Activated CD4-positive, alpha-beta memory T cell treated with anti-CD3 and anti-CD28 coated beads, Interleukin-2, amount 10 ng/mL, durations not matched to agents 7 days and 5 days (primary cell): ENCODE results near the gene NAT14. TPM values are rescaled to one million over a fixed set of nuclear protein-coding genes. Genes with fewer than 3 reads are reported as not detected.

Experiments used
- CTCF ChIA-PET: fragments of 350-600 bp; sonication (Branson Sonifier 250); formaldehyde crosslinking; loops from one replicate; lab custom pipeline; 2021; ENCODE audit warnings: antibody characterized with exemption, inconsistent platforms; lab: Charles Lee
- POLR2A ChIA-PET: fragments of 350-600 bp; sonication (Branson Sonifier 250); formaldehyde crosslinking; loops from one replicate; lab custom pipeline; 2021; ENCODE audit warnings: antibody characterized with exemption; lab: Charles Lee
- DNase-seq: peaks from one replicate; pipeline ENCODE4 v3.0.0-alpha.2; 2020
- H3K27ac Mint-ChIP-seq: one replicate; pipeline ENCODE4 v1.8.0; 2021; ENCODE audit warnings: mild to moderate bottlenecking, mixed read lengths
- H3K27me3 Mint-ChIP-seq: one replicate; pipeline ENCODE4 v1.8.0; 2021; ENCODE audit warnings: mixed read lengths
- H3K36me3 Mint-ChIP-seq: one replicate; pipeline ENCODE4 v1.8.0; 2021; ENCODE audit warnings: low read depth, mixed read lengths
- H3K4me1 Mint-ChIP-seq: one replicate; pipeline ENCODE4 v1.8.0; 2021; ENCODE audit warnings: mixed read lengths
- H3K4me3 Mint-ChIP-seq: one replicate; pipeline ENCODE4 v1.8.0; 2021; ENCODE audit warnings: mild to moderate bottlenecking, mixed read lengths
- H3K9me3 Mint-ChIP-seq: one replicate; pipeline ENCODE4 v1.8.0; 2021; ENCODE audit warnings: mixed read lengths
- total RNA-seq, 2 experiments: library from RNA; stranded (reverse); gene quantifications; one replicate each; pipeline ENCODE4 v1.2.3, GENCODE V29; 2021

NAT14 gene
- total RNA-seq, 2 experiments from 2014 or later: 11.9 to 12.0 TPM

- no peak for DNase-seq
- H3K9me3 Mint-ChIP-seq: no peaks in the 10 kb centered on the region
- peaks cover 21% of the 10 kb centered on the region for H3K4me1 Mint-ChIP-seq
- H3K4me3 Mint-ChIP-seq: no peak overlapping the region
- CTCF ChIA-PET: interaction anchor here (2.7 to 3.8 kb wide), 2 partner anchors 11 to 167 kb away, joined by 10 to 40 read pairs; partner anchors contain the start of gene ZNF628
- H3K36me3 Mint-ChIP-seq: no peaks in the 10 kb centered on the region
- peaks cover 2% of the 10 kb centered on the region for H3K27me3 Mint-ChIP-seq
- POLR2A ChIA-PET: interaction anchor here (1.9 kb wide), 1 partner anchor 11 kb away, joined by 6 read pairs; the partner anchor contains the start of gene ZNF628
- no peak overlapping the region for H3K27ac Mint-ChIP-seq
Measured at GRCh38 chr19:55465460-55466240, 19.3 kb upstream of the NAT14 start.

- H3K27ac Mint-ChIP-seq: no peak overlapping the region
- H3K9me3 Mint-ChIP-seq: no peaks in the 10 kb centered on the region
- DNase-seq: no peak
- H3K4me1 Mint-ChIP-seq: peaks cover 15% of the 10 kb centered on the region
- peaks cover 2% of the 10 kb centered on the region for H3K27me3 Mint-ChIP-seq
- H3K4me3 Mint-ChIP-seq: no peak overlapping the region
- H3K36me3 Mint-ChIP-seq: no peaks in the 10 kb centered on the region
- POLR2A ChIA-PET: interaction anchor here (1.0 to 1.9 kb wide), 2 partner anchors 10 to 38 kb away, joined by 4 to 6 read pairs; partner anchors contain the start of gene ZNF628
- CTCF ChIA-PET: interaction anchor here (0.8 to 4.0 kb wide), 10 partner anchors 11 to 325 kb away, joined by 3 to 63 read pairs (median 6); partner anchors contain the start of genes ZNF628 and ZNF865
Measured at GRCh38 chr19:55466241-55466614, 18.8 kb upstream of the NAT14 start.

- POLR2A ChIA-PET: interaction anchor here (0.9 to 1.9 kb wide), 3 partner anchors 9 to 37 kb away, joined by 3 to 6 read pairs (median 4); partner anchors contain the start of gene ZNF628
- Mint-ChIP-seq H3K36me3 (no peaks in the 10 kb centered on the region), H3K4me3 (no peak overlapping the region), H3K27ac (no peak overlapping the region), H3K4me1 (peaks cover 6% of the 10 kb centered on the region), H3K27me3 (peaks cover 2% of the 10 kb centered on the region), H3K9me3 (no peaks in the 10 kb centered on the region)
- CTCF ChIA-PET: interaction anchor here (0.6 to 4.0 kb wide), 24 partner anchors 8 to 350 kb away, joined by 3 to 63 read pairs (median 4); partner anchors contain the start of genes NAT14, PPP1R12C, TMEM238 and ZNF628
- peak; percentile 73 for DNase-seq
Measured at GRCh38 chr19:55467236-55468053, 17.5 kb upstream of the NAT14 start.

- no peak overlapping the region for H3K27ac Mint-ChIP-seq
- POLR2A ChIA-PET: interaction anchor here (0.9 kb wide), 1 partner anchor 36 kb away, joined by 3 read pairs; no protein-coding TSS in a partner anchor
- no peaks in the 10 kb centered on the region for H3K9me3 Mint-ChIP-seq
Measured at GRCh38 chr19:55468054-55468393, 17.0 kb upstream of the NAT14 start.

GRCh38 chr19:55471266-55471665 lies 13.7 kb upstream of the NAT14 start:
- CTCF ChIA-PET: interaction anchor here (0.8 kb wide), 1 partner anchor 10 kb away, joined by 3 read pairs; the partner anchor contains the start of gene ISOC2
- Mint-ChIP-seq H3K27me3 (no peaks in the 10 kb centered on the region), H3K27ac (no peak overlapping the region), H3K9me3 (no peaks in the 10 kb centered on the region), H3K4me1 (peaks cover 14% of the 10 kb centered on the region), H3K36me3 (no peaks in the 10 kb centered on the region), H3K4me3 (no peak overlapping the region)
- DNase-seq: no peak
- POLR2A ChIA-PET: no interaction called here

More at GRCh38 chr19:55468054-55468393, 17.0 kb upstream of the NAT14 start:
- Mint-ChIP-seq H3K4me3 (no peak overlapping the region), H3K4me1 (peaks cover 6% of the 10 kb centered on the region), H3K27me3 (peaks cover 2% of the 10 kb centered on the region), H3K36me3 (no peaks in the 10 kb centered on the region)
- no peak for DNase-seq
- CTCF ChIA-PET: interaction anchor here (0.6 to 4.0 kb wide), 14 partner anchors 9 to 327 kb away, joined by 3 to 63 read pairs (median 6); partner anchors contain the start of genes NAT14 and ZNF628

GRCh38 chr19:55472463-55472862 lies 12.5 kb upstream of the NAT14 start:
- Mint-ChIP-seq H3K9me3 (no peaks in the 10 kb centered on the region), H3K27ac (no peak overlapping the region), H3K4me3 (no peak overlapping the region), H3K4me1 (peaks cover 16% of the 10 kb centered on the region), H3K36me3 (no peaks in the 10 kb centered on the region), H3K27me3 (no peaks in the 10 kb centered on the region)
- ChIA-PET POLR2A (no interaction called here), CTCF (interaction anchor here (2.7 kb wide), 1 partner anchor 32 kb away, joined by 14 read pairs; no protein-coding TSS in a partner anchor)
- DNase-seq: no peak

GRCh38 chr19:55473225-55474012 lies 11.6 kb upstream of the NAT14 start:
- H3K9me3 Mint-ChIP-seq: no peaks in the 10 kb centered on the region
- no peak overlapping the region for H3K27ac Mint-ChIP-seq
- no peak for DNase-seq
- no peak overlapping the region for H3K4me3 Mint-ChIP-seq
- H3K27me3 Mint-ChIP-seq: no peaks in the 10 kb centered on the region
- ChIA-PET CTCF (interaction anchor here (0.6 to 2.7 kb wide), 3 partner anchors 11 to 170 kb away, joined by 3 to 14 read pairs (median 3); partner anchors contain the start of gene NAT14), POLR2A (interaction anchor here (1.3 to 1.7 kb wide), 2 partner anchors 30 to 66 kb away, joined by 3 to 4 read pairs; partner anchors contain the start of gene UBE2S)
- H3K36me3 Mint-ChIP-seq: no peaks in the 10 kb centered on the region
- H3K4me1 Mint-ChIP-seq: peaks cover 20% of the 10 kb centered on the region

- Mint-ChIP-seq H3K27ac (no peak overlapping the region), H3K9me3 (no peaks in the 10 kb centered on the region), H3K4me1 (peaks cover 31% of the 10 kb centered on the region), H3K4me3 (no peak overlapping the region), H3K27me3 (no peaks in the 10 kb centered on the region), H3K36me3 (no peaks in the 10 kb centered on the region)
- ChIA-PET POLR2A (interaction anchor here (1.3 to 1.7 kb wide), 2 partner anchors 29 to 67 kb away, joined by 3 to 4 read pairs; partner anchors contain the start of gene UBE2S), CTCF (interaction anchor here (0.7 to 2.7 kb wide), 2 partner anchors 10 to 29 kb away, joined by 3 to 14 read pairs; partner anchors contain the start of gene NAT14)
- no peak for DNase-seq
Measured at GRCh38 chr19:55474269-55475265, 10.4 kb upstream of the NAT14 start.

- Mint-ChIP-seq H3K36me3 (peaks cover 3% of the 10 kb centered on the region), H3K9me3 (no peaks in the 10 kb centered on the region), H3K4me3 (peak within 1 kb of the TSS; percentile 90), H3K27me3 (no peaks in the 10 kb centered on the region), H3K27ac (peak within 1 kb of the TSS; percentile 86), H3K4me1 (peaks cover 36% of the 10 kb centered on the region)
- ChIA-PET POLR2A (interaction anchor here (0.5 to 2.1 kb wide), 20 partner anchors 10 to 387 kb away, joined by 3 to 24 read pairs (median 4); partner anchors contain the start of genes FIZ1, ISOC2, NAT14 and TMEM238), CTCF (interaction anchor here (0.6 to 3.5 kb wide), 13 partner anchors 9 to 184 kb away, joined by 3 to 40 read pairs (median 5); partner anchors contain the start of genes ISOC2, KMT5C, NAT14 and ZNF581)
- peak; percentile 98 for DNase-seq
Measured at GRCh38 chr19:55476100-55476775, 8.8 kb upstream of the NAT14 start, which contains the start of gene ZNF628. ZNF628 (plus strand) TSS chr19:55476617; CDS start chr19:55479911, 3,294 bp downstream.

GRCh38 chr19:55477905-55478304 lies 7.1 kb upstream of the NAT14 start:
- CTCF ChIA-PET: interaction anchor here (2.3 to 3.5 kb wide), 2 partner anchors 11 to 26 kb away, joined by 38 to 40 read pairs; no protein-coding TSS in a partner anchor

More at GRCh38 chr19:55477905-55478304, 7.1 kb upstream of the NAT14 start:
- Mint-ChIP-seq H3K4me3 (peak overlapping the region; percentile 90), H3K9me3 (no peaks in the 10 kb centered on the region), H3K27me3 (no peaks in the 10 kb centered on the region), H3K4me1 (peaks cover 36% of the 10 kb centered on the region), H3K27ac (no peak overlapping the region), H3K36me3 (peaks cover 3% of the 10 kb centered on the region)
- no peak for DNase-seq
- POLR2A ChIA-PET: interaction anchor here (1.4 kb wide), 1 partner anchor 12 kb away, joined by 3 read pairs; no protein-coding TSS in a partner anchor
